ENCODE data around the gene MAP7D2. TPM values are rescaled to one million over a fixed set of nuclear protein-coding genes. Genes with fewer than 3 reads are reported as not detected.
A peak's percentile ranks its signal among the peaks of the same experiment; 100 is the strongest.

Gene MAP7D2
- total RNA-seq, 1 experiment from 2014 or later: 15.1 TPM

GRCh38 chrX:20046864-20047263 is 69.8 kb downstream of the MAP7D2 start:
- Histone ChIP-seq H3K36me3 (ENCODE audit: insufficient read depth, low read length) (no peaks in the 10 kb centered on the region), H3K27me3 (ENCODE audit: low read length) (no peaks in the 10 kb centered on the region), H3K27ac (ENCODE audit: low read length) (no peak overlapping the region), H4K20me1 (ENCODE audit: insufficient read depth, low read depth, low read length) (no peaks in the 10 kb centered on the region), H3K9me2 (replicated peaks; ENCODE audit: insufficient read depth, low read length) (no peaks in the 10 kb centered on the region), H3K9ac (ENCODE audit: low read length) (no peak overlapping the region), H2AFZ (ENCODE audit: low read length) (no peak overlapping the region), H3K4me1 (ENCODE audit: low read length) (peaks cover 8% of the 10 kb centered on the region), H3K4me2 (ENCODE audit: low read depth, low read length, poor library complexity, severe bottlenecking) (no peak overlapping the region), H3K9me3 (ENCODE audit: low read length) (no peaks in the 10 kb centered on the region), H3K79me2 (ENCODE audit: low read length) (no peaks in the 10 kb centered on the region), H3K4me3 (ENCODE audit: low read length) (no peak overlapping the region)
- no peak for DNase-seq

- DNase-seq: no peak
- Histone ChIP-seq H3K9me2 (replicated peaks; ENCODE audit: insufficient read depth, low read length) (no peaks in the 10 kb centered on the region), H3K27ac (ENCODE audit: low read length) (no peak overlapping the region), H3K27me3 (ENCODE audit: low read length) (no peaks in the 10 kb centered on the region), H2AFZ (ENCODE audit: low read length) (no peak overlapping the region), H3K36me3 (ENCODE audit: insufficient read depth, low read length) (no peaks in the 10 kb centered on the region), H4K20me1 (ENCODE audit: insufficient read depth, low read depth, low read length) (no peaks in the 10 kb centered on the region), H3K4me3 (ENCODE audit: low read length) (no peak overlapping the region), H3K4me2 (ENCODE audit: low read depth, low read length, poor library complexity, severe bottlenecking) (no peak overlapping the region), H3K4me1 (ENCODE audit: low read length) (peaks cover 8% of the 10 kb centered on the region), H3K9ac (ENCODE audit: low read length) (no peak overlapping the region), H3K9me3 (ENCODE audit: low read length) (no peaks in the 10 kb centered on the region), H3K79me2 (ENCODE audit: low read length) (no peaks in the 10 kb centered on the region)
These were observed 70.5 kb downstream of the MAP7D2 start for GRCh38 chrX:20046223-20046622.

GRCh38 chrX:20042221-20042620 is 74.5 kb downstream of the MAP7D2 start:
- H3K27ac ChIP-seq (ENCODE audit: low read length): no peak overlapping the region
- H3K79me2 ChIP-seq (ENCODE audit: low read length): no peaks in the 10 kb centered on the region
- no peaks in the 10 kb centered on the region for H3K9me3 ChIP-seq (ENCODE audit: low read length)
- H2AFZ ChIP-seq (ENCODE audit: low read length): no peak overlapping the region
- DNase-seq: no peak
- no peak overlapping the region for H3K4me2 ChIP-seq (ENCODE audit: low read depth, low read length, poor library complexity, severe bottlenecking)
- no peaks in the 10 kb centered on the region for H3K36me3 ChIP-seq (ENCODE audit: insufficient read depth, low read length)
- H3K9ac ChIP-seq (ENCODE audit: low read length): no peak overlapping the region
- no peaks in the 10 kb centered on the region for H3K9me2 ChIP-seq (replicated peaks; ENCODE audit: insufficient read depth, low read length)
- no peak overlapping the region for H3K4me3 ChIP-seq (ENCODE audit: low read length)
- H4K20me1 ChIP-seq (ENCODE audit: insufficient read depth, low read depth, low read length): no peaks in the 10 kb centered on the region
- no peaks in the 10 kb centered on the region for H3K27me3 ChIP-seq (ENCODE audit: low read length)
- peaks cover 3% of the 10 kb centered on the region; the same call in 1 of the 2 replicates for H3K4me1 ChIP-seq (ENCODE audit: low read length)

GRCh38 chrX:20038966-20039365 is 77.7 kb downstream of the MAP7D2 start:
- DNase-seq: no peak
- Histone ChIP-seq H3K9me3 (ENCODE audit: low read length) (no peaks in the 10 kb centered on the region), H3K36me3 (ENCODE audit: insufficient read depth, low read length) (no peaks in the 10 kb centered on the region), H2AFZ (ENCODE audit: low read length) (no peak overlapping the region), H3K27me3 (ENCODE audit: low read length) (no peaks in the 10 kb centered on the region), H3K79me2 (ENCODE audit: low read length) (no peaks in the 10 kb centered on the region), H3K9ac (ENCODE audit: low read length) (no peak overlapping the region), H3K4me3 (ENCODE audit: low read length) (no peak overlapping the region), H3K4me1 (ENCODE audit: low read length) (peaks cover 4% of the 10 kb centered on the region; the same call in 1 of the 2 replicates), H3K9me2 (replicated peaks; ENCODE audit: insufficient read depth, low read length) (no peaks in the 10 kb centered on the region), H3K27ac (ENCODE audit: low read length) (no peak overlapping the region), H3K4me2 (ENCODE audit: low read depth, low read length, poor library complexity, severe bottlenecking) (no peak overlapping the region), H4K20me1 (ENCODE audit: insufficient read depth, low read depth, low read length) (no peaks in the 10 kb centered on the region)

GRCh38 chrX:20037186-20037585 is 79.5 kb downstream of the MAP7D2 start:
- Histone ChIP-seq H4K20me1 (ENCODE audit: insufficient read depth, low read depth, low read length) (no peaks in the 10 kb centered on the region), H3K9ac (ENCODE audit: low read length) (no peak overlapping the region), H3K9me2 (replicated peaks; ENCODE audit: insufficient read depth, low read length) (no peaks in the 10 kb centered on the region), H3K27me3 (ENCODE audit: low read length) (no peaks in the 10 kb centered on the region), H3K4me3 (ENCODE audit: low read length) (no peak overlapping the region), H3K79me2 (ENCODE audit: low read length) (no peaks in the 10 kb centered on the region), H3K36me3 (ENCODE audit: insufficient read depth, low read length) (no peaks in the 10 kb centered on the region), H3K4me1 (ENCODE audit: low read length) (peaks cover 4% of the 10 kb centered on the region; the same call in 1 of the 2 replicates), H2AFZ (ENCODE audit: low read length) (no peak overlapping the region), H3K9me3 (ENCODE audit: low read length) (no peaks in the 10 kb centered on the region), H3K4me2 (ENCODE audit: low read depth, low read length, poor library complexity, severe bottlenecking) (no peak overlapping the region), H3K27ac (ENCODE audit: low read length) (no peak overlapping the region)
- DNase-seq: peak; percentile 51

GRCh38 chrX:20032201-20032600 is 84.5 kb downstream of the MAP7D2 start:
- Histone ChIP-seq H3K36me3 (ENCODE audit: insufficient read depth, low read length) (no peaks in the 10 kb centered on the region), H3K4me1 (ENCODE audit: low read length) (0 out of 2 replicates have a peak, but pooled peaks cover under 1% of the 10 kb centered on the region), H3K9ac (ENCODE audit: low read length) (no peak overlapping the region), H3K4me3 (ENCODE audit: low read length) (no peak overlapping the region), H3K9me2 (replicated peaks; ENCODE audit: insufficient read depth, low read length) (no peaks in the 10 kb centered on the region), H3K9me3 (ENCODE audit: low read length) (no peaks in the 10 kb centered on the region), H3K4me2 (ENCODE audit: low read depth, low read length, poor library complexity, severe bottlenecking) (no peak overlapping the region), H3K27me3 (ENCODE audit: low read length) (no peaks in the 10 kb centered on the region), H3K79me2 (ENCODE audit: low read length) (no peaks in the 10 kb centered on the region), H2AFZ (ENCODE audit: low read length) (no peak overlapping the region), H3K27ac (ENCODE audit: low read length) (no peak overlapping the region), H4K20me1 (ENCODE audit: insufficient read depth, low read depth, low read length) (no peaks in the 10 kb centered on the region)
- DNase-seq: no peak

GRCh38 chrX:20029728-20030127 is 87.0 kb downstream of the MAP7D2 start:
- Histone ChIP-seq H4K20me1 (ENCODE audit: insufficient read depth, low read depth, low read length) (no peaks in the 10 kb centered on the region), H3K4me3 (ENCODE audit: low read length) (no peak overlapping the region), H3K9ac (ENCODE audit: low read length) (no peak overlapping the region), H3K9me2 (replicated peaks; ENCODE audit: insufficient read depth, low read length) (no peaks in the 10 kb centered on the region), H3K9me3 (ENCODE audit: low read length) (no peaks in the 10 kb centered on the region), H3K27ac (ENCODE audit: low read length) (no peak overlapping the region), H3K4me1 (ENCODE audit: low read length) (no peaks in the 10 kb centered on the region), H3K4me2 (ENCODE audit: low read depth, low read length, poor library complexity, severe bottlenecking) (no peak overlapping the region), H3K79me2 (ENCODE audit: low read length) (no peaks in the 10 kb centered on the region), H2AFZ (ENCODE audit: low read length) (no peak overlapping the region), H3K36me3 (ENCODE audit: insufficient read depth, low read length) (no peaks in the 10 kb centered on the region), H3K27me3 (ENCODE audit: low read length) (no peaks in the 10 kb centered on the region)
- DNase-seq: no peak

GRCh38 chrX:20028588-20028987 is 88.1 kb downstream of the MAP7D2 start:
- H3K9me2 ChIP-seq (replicated peaks; ENCODE audit: insufficient read depth, low read length): no peaks in the 10 kb centered on the region
- no peak overlapping the region for H2AFZ ChIP-seq (ENCODE audit: low read length)
- H3K27ac ChIP-seq (ENCODE audit: low read length): no peak overlapping the region
- DNase-seq: no peak
- H3K4me3 ChIP-seq (ENCODE audit: low read length): no peak overlapping the region
- no peaks in the 10 kb centered on the region for H3K9me3 ChIP-seq (ENCODE audit: low read length)
- H3K4me1 ChIP-seq (ENCODE audit: low read length): no peaks in the 10 kb centered on the region
- H3K4me2 ChIP-seq (ENCODE audit: low read depth, low read length, poor library complexity, severe bottlenecking): no peak overlapping the region
- H3K9ac ChIP-seq (ENCODE audit: low read length): no peak overlapping the region
- no peaks in the 10 kb centered on the region for H3K79me2 ChIP-seq (ENCODE audit: low read length)
- H4K20me1 ChIP-seq (ENCODE audit: insufficient read depth, low read depth, low read length): no peaks in the 10 kb centered on the region
- no peaks in the 10 kb centered on the region for H3K27me3 ChIP-seq (ENCODE audit: low read length)
- no peaks in the 10 kb centered on the region for H3K36me3 ChIP-seq (ENCODE audit: insufficient read depth, low read length)

GRCh38 chrX:20026278-20026677 is 90.4 kb downstream of the MAP7D2 start:
- Histone ChIP-seq H3K79me2 (ENCODE audit: low read length) (no peaks in the 10 kb centered on the region), H3K4me3 (ENCODE audit: low read length) (no peak overlapping the region), H3K9me3 (ENCODE audit: low read length) (no peaks in the 10 kb centered on the region), H4K20me1 (ENCODE audit: insufficient read depth, low read depth, low read length) (no peaks in the 10 kb centered on the region), H3K9ac (ENCODE audit: low read length) (no peak overlapping the region), H3K9me2 (replicated peaks; ENCODE audit: insufficient read depth, low read length) (no peaks in the 10 kb centered on the region), H3K4me1 (ENCODE audit: low read length) (no peaks in the 10 kb centered on the region), H3K27me3 (ENCODE audit: low read length) (no peaks in the 10 kb centered on the region), H3K36me3 (ENCODE audit: insufficient read depth, low read length) (no peaks in the 10 kb centered on the region), H2AFZ (ENCODE audit: low read length) (no peak overlapping the region), H3K4me2 (ENCODE audit: low read depth, low read length, poor library complexity, severe bottlenecking) (no peak overlapping the region), H3K27ac (ENCODE audit: low read length) (no peak overlapping the region)
- DNase-seq: no peak

Data from Karpas-422 (cell line).